K562 (cell line): ENCODE data around the gene CAMK2B. TPM values are rescaled to one million over a fixed set of nuclear protein-coding genes. Genes with fewer than 3 reads are reported as not detected.

Experiments used
- ATAC-seq: fragments of 200-7000 bp; cut with Tn5 transposase; 3 replicates; pipeline ENCODE4 v1.9.1; 2020; ENCODE audit warnings: moderate library complexity
- BruUV-seq: library from RNA; stranded (reverse); fragments of 400-500 nt; replicated peaks from 2 replicates; lab custom pipeline; 2021; lab: Mats Ljungman, UMichigan
- CTCF ChIA-PET: fragments of 300-600 bp; formaldehyde crosslinking; extraction: SDS; loops from one replicate; lab custom pipeline; 2021; ENCODE audit warnings: low intra/inter-chr PET ratio; lab: Yijun Ruan, JAX
- POLR2A ChIA-PET: fragments of 300-600, 350-650 bp; sonication (Branson Sonifier 250); formaldehyde crosslinking; extraction: SDS; loops from one replicate; lab custom pipeline; 2021; ENCODE audit warnings: antibody characterized with exemption, inconsistent platforms; lab: Yijun Ruan, JAX
- DNase-seq, 4 experiments: peaks; one replicate each; pipeline versions ENCODE4 v3.0.0 to v3.0.0-alpha.2; 2011 to 2018; ENCODE audit warnings: low spot score in 3 of 4, mixed read lengths in 3 of 4; ENCODE audit errors: extremely low read depth in 1 of 4
- FAIRE-seq: peaks from 2 replicates; lab custom pipeline; 2011; peaks lifted over from hg19 to GRCh38; lab: Jason Lieb, UNC
- H2AFZ ChIP-seq: 2 replicates; pipeline ENCODE4 v1.6.0; 2011; ENCODE audit warnings: low read depth, low read length, control low read depth, inconsistent platforms
- H3K27ac ChIP-seq: fragments of 200-600 bp; 3 replicates; pipeline ENCODE4 v1.8.0; 2011; ENCODE audit warnings: low read depth, mild to moderate bottlenecking, control low read depth, inconsistent platforms, low read length, moderate library complexity, mixed read lengths; ENCODE audit errors: extremely low read depth
- H3K27me3 ChIP-seq, 2 experiments: fragments of 300-600 bp in 1 of 2; 2 replicates in 1 of 2; 3 replicates in 1 of 2; pipeline versions ENCODE4 v1.6.0 to v1.8.0; 2011; ENCODE audit warnings: inconsistent platforms in 2 of 2, low read length in 2 of 2, mild to moderate bottlenecking in 1 of 2, mixed read lengths in 1 of 2, moderate library complexity in 1 of 2; ENCODE audit not compliant: control insufficient read depth in 2 of 2, insufficient read depth in 2 of 2
- H3K36me3 ChIP-seq: fragments of 300-600 bp; 3 replicates; pipeline ENCODE4 v1.8.0; 2011; ENCODE audit warnings: mild to moderate bottlenecking, low read length, inconsistent platforms; ENCODE audit not compliant: control insufficient read depth, insufficient read depth
- H3K4me1 ChIP-seq, 2 experiments: fragments of 200-600 bp in 1 of 2; replicated peaks in 1 of 2; 2 replicates in 1 of 2; 3 replicates in 1 of 2; pipeline versions ENCODE4 v1.5.1 to v1.8.0; 2011; ENCODE audit warnings: inconsistent platforms in 2 of 2, low read length in 2 of 2, mild to moderate bottlenecking in 1 of 2, mixed read lengths in 1 of 2, moderate library complexity in 1 of 2; ENCODE audit not compliant: control insufficient read depth in 2 of 2, insufficient read depth in 2 of 2
- H3K4me2 ChIP-seq: 2 replicates; pipeline ENCODE4 v1.6.1; 2011; ENCODE audit warnings: low read length, control low read depth, inconsistent platforms, mixed read lengths; ENCODE audit not compliant: insufficient read depth
- H3K4me3 ChIP-seq: fragments of 200-600 bp; sonication (generic), shearing (Covaris generic); 2 replicates; pipeline ENCODE4 v1.5.1; 2016; ENCODE audit warnings: control low read depth, inconsistent platforms
- H3K79me2 ChIP-seq: fragments of 200-600 bp; 3 replicates; pipeline ENCODE4 v1.8.0; 2011; ENCODE audit warnings: low read length, inconsistent platforms; ENCODE audit not compliant: control insufficient read depth, insufficient read depth
- H3K9ac ChIP-seq, 2 experiments: 2 replicates each; pipeline versions ENCODE4 v1.6.0 to v1.6.1; 2011; ENCODE audit warnings: low read depth in 2 of 2, low read length in 2 of 2, control low read depth in 1 of 2, inconsistent platforms in 1 of 2, mild to moderate bottlenecking in 1 of 2, mixed read lengths in 1 of 2; ENCODE audit not compliant: insufficient read depth in 1 of 2
- H3K9me1 ChIP-seq: one replicate; pipeline ENCODE4 v1.6.0; 2011; ENCODE audit warnings: inconsistent platforms, mild to moderate bottlenecking, low read length, moderate library complexity; ENCODE audit not compliant: control insufficient read depth, insufficient read depth
- H3K9me3 ChIP-seq: replicated peaks from 2 replicates; pipeline ENCODE4 v1.5.1; 2011; ENCODE audit warnings: low read depth, low read length, inconsistent platforms; ENCODE audit not compliant: control insufficient read depth, insufficient read depth
- H4K20me1 ChIP-seq: replicated peaks from 2 replicates; pipeline ENCODE4 v1.6.1; 2011; ENCODE audit warnings: low read length, inconsistent platforms, mixed read lengths; ENCODE audit not compliant: control insufficient read depth, insufficient read depth
- AFF4 ChIP-seq: sonication (generic); formaldehyde crosslinking; IDR thresholded peaks from 2 replicates; pipeline ENCODE4 v1.8.0; 2023; ENCODE audit warnings: mild to moderate bottlenecking, missing genetic modification reagents
- CREB1 ChIP-seq, 2 experiments: sonication (generic) in 1 of 2; formaldehyde crosslinking in 1 of 2; IDR thresholded peaks; 2 replicates each; pipeline versions ENCODE4 v1.6.1 to v1.8.0; 2012 to 2022; ENCODE audit warnings: inconsistent platforms in 1 of 2, mild to moderate bottlenecking in 1 of 2, missing genetic modification reagents in 1 of 2, moderate library complexity in 1 of 2
- DNMT1 ChIP-seq: fragments of 450-650 bp; IDR thresholded peaks from 2 replicates; pipeline ENCODE4 v1.6.1; 2016; ENCODE audit warnings: antibody characterized with exemption, mild to moderate bottlenecking
- EP300 ChIP-seq: IDR thresholded peaks from 2 replicates; pipeline ENCODE4 v1.6.1; 2012; ENCODE audit warnings: low read length, improper control_type of control experiment
- GATAD2B ChIP-seq: fragments of 450-650 bp; IDR thresholded peaks from 2 replicates; pipeline ENCODE4 v1.6.1; 2017; ENCODE audit warnings: mild to moderate bottlenecking, borderline replicate concordance
- KLF10 ChIP-seq: fragments of 250-450 bp; sonication (Bioruptor Pico); IDR thresholded peaks from 2 replicates; pipeline ENCODE4 v1.6.1; 2021; ENCODE audit warnings: matching md5 sums
- POU5F1 ChIP-seq: fragments of 150-350 bp; IDR thresholded peaks from 2 replicates; pipeline ENCODE4 v1.6.1; 2014; ENCODE audit warnings: borderline replicate concordance, low read length, low read depth, mild to moderate bottlenecking; ENCODE audit not compliant: partially characterized antibody
- RCOR1 ChIP-seq, 2 experiments: IDR thresholded peaks; 2 replicates each; pipeline ENCODE4 v1.6.1; 2012; ENCODE audit warnings: low read depth in 2 of 2, low read length in 2 of 2, borderline replicate concordance in 1 of 2, improper control_type of control experiment in 1 of 2
- RNF2 ChIP-seq: sonication (generic); IDR thresholded peaks from 2 replicates; pipeline ENCODE4 v1.6.1; 2016
- SRSF3 ChIP-seq: fragments of 200-400 bp; formaldehyde crosslinking; IDR thresholded peaks from 2 replicates; pipeline ENCODE4 v1.6.1; 2016; ENCODE audit warnings: mild to moderate bottlenecking, low read length, moderate library complexity; ENCODE audit not compliant: insufficient read depth
- TBL1XR1 ChIP-seq, 2 experiments: IDR thresholded peaks; 2 replicates each; pipeline ENCODE4 v1.6.1; 2012; ENCODE audit warnings: improper control_type of control experiment in 2 of 2, low read length in 2 of 2, mild to moderate bottlenecking in 1 of 2
- TEAD1 ChIP-seq, 2 experiments: fragments of 450-650 bp in 1 of 2; sonication (generic) in 1 of 2; formaldehyde crosslinking; IDR thresholded peaks; 2 replicates each; pipeline versions ENCODE4 v1.4.0 to v1.8.0; 2020 to 2022; ENCODE audit warnings: mild to moderate bottlenecking in 2 of 2, missing genetic modification reagents in 1 of 2
- THAP7 ChIP-seq: fragments of 250-450 bp; sonication (Bioruptor Pico); IDR thresholded peaks from 2 replicates; pipeline ENCODE4 v1.5.0; 2021
- ZNF253 ChIP-seq: fragments of 250-450 bp; sonication (Bioruptor Pico); conservative IDR thresholded peaks from 2 replicates; pipeline ENCODE4 v1.6.1; 2021; ENCODE audit warnings: mild to moderate bottlenecking
- ZNF324 ChIP-seq: fragments of 250-450 bp; sonication (Bioruptor Pico); IDR thresholded peaks from 2 replicates; pipeline ENCODE4 v1.4.0; 2020; ENCODE audit warnings: mild to moderate bottlenecking
- ZNF395 ChIP-seq: fragments of 200-800 bp; sonication (Bioruptor generic); IDR thresholded peaks from 2 replicates; pipeline ENCODE4 v1.6.1; 2017; ENCODE audit warnings: missing genetic modification characterization, missing compliant biosample characterization
- WGBS: fragments of 100-300 bp; shearing (Covaris generic); methylation state at CpG from one replicate; pipeline ENCODE4 v1.1.6; 2016; ENCODE audit warnings: low coverage, mixed read lengths; ENCODE audit not compliant: insufficient coverage; ENCODE audit errors: missing lambda C conversion rate; 5-methylcytosine and 5-hydroxymethylcytosine counted together
- in situ Hi-C: fragments of 300-500 bp; cut with MboI; formaldehyde crosslinking; loops from 4 replicates; pipeline ENCODE4 v1.15.0; 2018; ENCODE audit warnings: inconsistent platforms, mixed read lengths
- intact Hi-C: fragments of 100-400 bp; cut with micrococcal nuclease; formaldehyde crosslinking; loops from 2 replicates; pipeline ENCODE4 v1.14.2; 2022
- polyA plus RNA-seq, 8 experiments: library from polyadenylated mRNA; depleted of rRNA in 4 of 8; stranded (reverse) in 5 of 8; unstranded in 3 of 8; fragments of >200 nt; fragmentation: Nextera tagmentation in 2 of 8; fragmentation: Illumina TruSeq in 1 of 8; extraction: Ambion mirVana in 2 of 8; extraction: Trizol in 1 of 8; gene quantifications; 2 replicates each; pipeline versions ENCODE4 v1.2.1 to v1.2.3, GENCODE V29; 2011 to 2014; ENCODE audit warnings: inconsistent platforms in 1 of 8, missing spikeins in 1 of 8
- total RNA-seq, 7 experiments: library from RNA; depleted of rRNA in 6 of 7; stranded (reverse); fragments of >200 nt in 6 of 7; fragmentation: Illumina TruSeq in 2 of 7; extraction: Trizol in 2 of 7; gene quantifications; 2 replicates each; pipeline versions ENCODE4 v1.2.1 to v1.2.3, GENCODE V29; 2011 to 2021; ENCODE audit warnings: low replicate concordance in 1 of 7

Gene CAMK2B
- total and polyA plus RNA-seq, 9 of the 15 experiments (the other 6 are each of a cell fraction or from before 2014, with no cell fraction given) = 0.04 to 0.09 (median 0.05) TPM; not detected in 4

- TF ChIP-seq KLF10 (CRISPR knock-in tag) (no peak), ZNF253 (CRISPR knock-in tag) (no peak), RCOR1 (IDR thresholded peaks at IDR 0.05; ENCODE audit: borderline replicate concordance in 1 of 2, low read depth in 2 of 2, low read length in 2 of 2) (no peak)
Measured at GRCh38 chr7:44186736-44187135, 138.7 kb downstream of the CAMK2B start (continued).

DNA sequence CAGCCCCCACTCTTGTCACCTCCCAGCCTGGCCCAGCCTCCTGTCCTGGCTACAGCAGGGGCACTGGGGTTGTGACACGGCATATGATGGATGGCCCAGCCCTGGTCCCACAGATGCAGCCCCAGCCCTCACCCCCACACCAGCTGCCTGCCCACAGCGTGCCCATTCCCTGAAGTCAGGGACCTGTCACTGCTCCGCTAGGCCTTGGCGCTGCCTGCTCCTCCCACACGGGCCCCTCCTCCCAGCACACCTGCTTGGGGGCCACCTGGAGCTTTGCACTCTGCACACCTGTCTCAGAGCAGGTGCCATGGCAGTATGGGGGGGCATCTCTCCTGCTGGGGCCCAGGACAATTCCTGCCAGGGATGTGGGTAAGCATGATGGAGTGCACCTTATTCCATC, 139.7 kb downstream of the CAMK2B start:
- FAIRE-seq = no peak
- H2AFZ ChIP-seq = no peak overlapping the region
- peaks cover 10% of the 10 kb centered on the region for H3K9me3 ChIP-seq
- H3K9me1 ChIP-seq = no peaks in the 10 kb centered on the region
- intact Hi-C loops = no loop called here
- no peak overlapping the region for H3K4me3 ChIP-seq
- H3K79me2 ChIP-seq = no peaks in the 10 kb centered on the region
- BruUV-seq = no TSS peak
- ChIA-PET POLR2A (no interaction called here), CTCF (no interaction called here)
- ATAC-seq = no peak
- no peak for TF ChIP-seq AFF4
- no peak for TF ChIP-seq RNF2
- TF ChIP-seq SRSF3 = no peak
- no peak for TF ChIP-seq THAP7 (CRISPR knock-in tag)
- TF ChIP-seq TEAD1 (CRISPR knock-in tag; IDR thresholded peaks at IDR 0.05) = no peak
- no peak for TF ChIP-seq TBL1XR1 (IDR thresholded peaks at IDR 0.05; ENCODE audit: low read length in 2 of 2)
- no peak for TF ChIP-seq DNMT1
- TF ChIP-seq ZNF395 (CRISPR knock-in tag) = no peak
- TF ChIP-seq POU5F1 = no peak
- no peak for TF ChIP-seq CREB1 (IDR thresholded peaks at IDR 0.05)
- TF ChIP-seq CREB1 (CRISPR knock-in tag; IDR thresholded peaks at IDR 0.05) = no peak
- TF ChIP-seq ZNF324 (CRISPR knock-in tag) = no peak
- no peak for TF ChIP-seq EP300
- no peak for TF ChIP-seq GATAD2B
- H3K27ac ChIP-seq = no peak overlapping the region
- peaks cover 8 to 44% of the 10 kb centered on the region in 2 experiments; a peak in 3 of 5 replicates for H3K27me3 ChIP-seq
- in situ Hi-C loops = no loop called here
- no peak overlapping the region for H3K9ac ChIP-seq
- no peak overlapping the region for H3K4me2 ChIP-seq
- DNase-seq = no peak
- WGBS = 4% methylated on average over 3 of the region's 5 CpGs
- peaks cover 0 to 5% of the 10 kb centered on the region in 2 experiments; a peak in 1 of 5 replicates for H3K4me1 ChIP-seq
- H4K20me1 ChIP-seq = no peaks in the 10 kb centered on the region
- H3K36me3 ChIP-seq = no peaks in the 10 kb centered on the region
